NT2/D1 (cell line): ENCODE results near the gene TLX3.

Experiments
- DNase-seq: peaks from one replicate; pipeline ENCODE4 v3.0.0-alpha.2; 2011; ENCODE audit warnings: low read depth, low spot score
- H3K27me3 ChIP-seq: 2 replicates; pipeline ENCODE4 v1.6.0; 2011; ENCODE audit warnings: mild to moderate bottlenecking; ENCODE audit not compliant: insufficient read length, insufficient read depth
- H3K36me3 ChIP-seq: 2 replicates; pipeline ENCODE4 v1.6.1; 2011; ENCODE audit warnings: mild to moderate bottlenecking, low read length, mixed read lengths; ENCODE audit not compliant: insufficient read depth, insufficient read length
- H3K4me1 ChIP-seq: 2 replicates; pipeline ENCODE4 v1.5.1; 2011; ENCODE audit not compliant: insufficient read depth, insufficient read length
- H3K4me3 ChIP-seq: 2 replicates; pipeline ENCODE4 v1.5.1; 2011; ENCODE audit warnings: low read depth; ENCODE audit not compliant: insufficient read length
- H3K9ac ChIP-seq: 2 replicates; pipeline ENCODE4 v1.6.0; 2011; ENCODE audit warnings: low read depth; ENCODE audit not compliant: insufficient read length
- H3K9me3 ChIP-seq: 2 replicates; pipeline ENCODE4 v1.5.1; 2011; ENCODE audit warnings: mild to moderate bottlenecking, low read length; ENCODE audit not compliant: insufficient read depth
- SUZ12 ChIP-seq: IDR thresholded peaks from 2 replicates; pipeline ENCODE4 v1.6.1; 2011; ENCODE audit not compliant: insufficient read length, insufficient read depth; ENCODE audit errors: extremely low read depth
- YY1 ChIP-seq: IDR thresholded peaks from 2 replicates; pipeline ENCODE4 v1.6.1; 2011; ENCODE audit not compliant: insufficient read length, insufficient read depth
- ZNF274 ChIP-seq: IDR thresholded peaks from 2 replicates; pipeline ENCODE4 v1.6.1; 2011; ENCODE audit warnings: mild to moderate bottlenecking, low read depth, low read length

TLX3 gene

DNA sequence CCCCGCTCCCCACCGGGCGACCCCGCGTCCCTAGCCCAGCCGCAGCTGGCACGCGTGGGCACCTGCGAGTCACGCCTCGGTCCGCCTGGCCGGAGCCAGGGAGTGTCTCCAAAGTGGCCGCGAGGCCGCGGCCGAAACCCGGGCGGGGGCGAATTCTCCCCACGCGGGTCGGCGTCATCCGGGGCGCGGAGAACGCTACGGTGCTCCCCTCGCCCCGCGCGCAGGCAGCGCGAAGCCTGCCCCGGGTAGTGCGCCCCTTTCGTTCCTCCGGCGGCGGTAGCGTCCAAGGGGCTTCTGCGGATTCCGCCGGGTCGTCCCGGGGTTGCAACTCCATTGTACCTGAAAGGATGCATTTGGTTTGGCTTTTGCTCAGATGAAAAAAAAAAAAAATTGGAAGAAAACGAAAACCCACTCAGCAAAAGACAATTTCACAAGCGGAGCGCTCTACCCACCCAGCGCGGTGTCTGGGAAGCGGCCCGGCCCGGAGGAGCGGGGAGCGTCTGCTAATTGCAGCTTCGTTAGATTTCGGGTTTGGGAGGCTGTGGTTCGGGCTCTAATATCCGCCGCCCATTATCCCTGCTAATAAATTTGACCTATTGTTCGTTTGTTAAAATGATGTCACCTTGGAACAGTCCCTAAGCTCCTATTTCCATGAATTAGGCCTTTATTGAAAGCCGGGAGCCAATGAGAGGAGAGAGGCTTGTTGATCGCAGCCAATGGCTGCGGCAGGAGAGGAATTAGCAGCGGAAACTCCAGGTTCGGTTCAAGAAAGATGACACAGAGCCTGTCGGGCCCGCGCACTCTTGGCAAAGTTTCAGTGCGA, at the start of gene TLX3:
TLX3 (plus strand) TSS at position 796 of the 823 bp plus-strand sequence. CDS start 118 bp downstream, outside the sequence.
- Histone ChIP-seq H3K36me3 (no peaks in the 10 kb centered on the region), H3K9ac (no peak within 1 kb of the TSS), H3K9me3 (no peaks in the 10 kb centered on the region), H3K4me3 (no peak within 1 kb of the TSS), H3K4me1 (peaks cover 7% of the 10 kb centered on the region), H3K27me3 (peaks cover 100% of the 10 kb centered on the region)
- TF ChIP-seq YY1, result no peak
- no peak for TF ChIP-seq ZNF274
- TF ChIP-seq SUZ12, result no peak
- peak; percentile 60 for DNase-seq

DNA sequence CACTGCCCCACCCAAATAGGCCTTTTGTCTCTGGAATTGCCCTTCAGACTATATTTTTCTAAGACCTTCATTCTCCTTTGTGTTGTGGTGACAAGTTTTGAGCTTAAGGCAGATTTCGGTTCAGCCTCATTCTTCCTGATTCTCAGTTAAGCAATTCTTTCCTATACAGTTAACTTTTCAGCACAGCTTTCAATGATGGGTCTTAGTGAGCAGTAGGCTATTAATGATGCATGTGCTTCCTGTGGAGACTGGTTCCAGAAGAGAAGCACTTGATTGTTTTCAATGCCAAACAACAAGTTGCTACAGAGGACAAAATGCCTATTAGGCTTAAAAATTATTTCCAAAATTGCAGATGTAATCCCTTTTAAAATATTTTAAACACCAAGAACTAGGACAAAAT, 47.7 kb upstream of the TLX3 start:
- Histone ChIP-seq H3K9me3 (no peaks in the 10 kb centered on the region), H3K4me1 (no peaks in the 10 kb centered on the region), H3K4me3 (no peak overlapping the region), H3K27me3 (no peaks in the 10 kb centered on the region), H3K36me3 (no peaks in the 10 kb centered on the region), H3K9ac (no peak overlapping the region)
- TF ChIP-seq SUZ12 (no peak), YY1 (no peak), ZNF274 (no peak)
- no peak for DNase-seq

DNA sequence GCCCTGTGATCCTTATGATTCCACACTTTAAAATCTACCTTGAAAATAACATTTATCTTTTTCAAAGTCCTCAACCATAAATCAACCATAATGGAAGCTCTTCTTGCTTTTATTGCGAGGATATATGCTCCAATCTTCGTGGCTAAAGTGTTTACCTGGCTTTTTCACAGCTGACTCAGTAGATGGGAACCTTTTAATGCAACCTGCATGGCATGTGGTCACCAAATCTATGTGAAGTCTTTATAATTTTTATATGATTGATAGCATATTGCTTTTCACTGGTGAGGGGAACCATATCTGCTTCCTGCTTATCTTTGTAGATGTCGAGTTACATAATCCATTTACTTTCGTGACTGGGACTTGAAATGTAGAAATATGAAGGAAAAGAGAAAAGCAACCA, 47.1 kb upstream of the TLX3 start:
- no peak for DNase-seq
- Histone ChIP-seq H3K36me3 (no peaks in the 10 kb centered on the region), H3K27me3 (no peaks in the 10 kb centered on the region), H3K9me3 (no peaks in the 10 kb centered on the region), H3K9ac (no peak overlapping the region), H3K4me1 (no peaks in the 10 kb centered on the region), H3K4me3 (no peak overlapping the region)
- TF ChIP-seq ZNF274 (no peak), SUZ12 (no peak), YY1 (no peak)

DNA sequence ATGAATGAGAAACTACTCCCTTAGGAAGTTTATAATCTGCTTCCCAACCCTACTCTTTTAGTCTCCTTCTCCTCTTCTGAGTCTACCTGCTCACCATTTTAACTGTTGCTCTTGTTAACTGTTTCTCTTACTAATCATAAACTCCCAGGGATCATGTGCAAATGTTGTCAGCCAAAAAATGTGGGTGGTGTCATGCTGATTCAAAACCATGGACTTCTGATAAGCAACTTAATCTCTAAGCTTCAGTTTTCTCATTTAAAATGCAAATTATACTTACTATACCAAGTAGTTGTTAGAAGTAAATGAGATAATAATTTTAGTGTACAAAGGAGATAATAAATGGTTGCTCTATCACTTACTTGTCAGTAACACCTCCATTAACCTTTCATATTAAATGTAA, 45.9 kb upstream of the TLX3 start:
- Histone ChIP-seq H3K4me3 (no peak overlapping the region), H3K9ac (no peak overlapping the region), H3K36me3 (no peaks in the 10 kb centered on the region), H3K27me3 (no peaks in the 10 kb centered on the region), H3K9me3 (no peaks in the 10 kb centered on the region), H3K4me1 (no peaks in the 10 kb centered on the region)
- TF ChIP-seq ZNF274 (no peak), YY1 (no peak), SUZ12 (no peak)
- no peak for DNase-seq

DNA sequence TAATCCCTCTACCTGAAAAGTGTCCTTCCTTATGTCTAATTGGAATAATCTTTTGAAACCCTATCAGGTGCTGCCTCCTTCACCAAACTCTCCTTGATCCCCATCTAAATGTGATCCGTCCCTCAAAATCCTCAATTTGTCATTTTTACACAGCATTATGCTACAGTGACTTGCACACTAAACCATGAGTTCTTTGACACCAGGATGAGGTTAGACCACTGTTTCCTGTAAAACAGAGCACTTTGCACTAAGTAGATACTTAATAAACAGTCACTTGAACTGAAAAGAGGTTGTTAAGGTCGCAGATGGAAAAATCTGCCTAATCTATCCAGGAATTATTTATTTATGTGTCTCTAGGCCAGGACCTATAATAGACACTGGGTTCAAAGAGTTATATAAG, 44.2 kb upstream of the TLX3 start:
- Histone ChIP-seq H3K9ac (no peak overlapping the region), H3K4me1 (no peaks in the 10 kb centered on the region), H3K36me3 (no peaks in the 10 kb centered on the region), H3K4me3 (no peak overlapping the region), H3K27me3 (no peaks in the 10 kb centered on the region), H3K9me3 (no peaks in the 10 kb centered on the region)
- DNase-seq, result no peak
- TF ChIP-seq SUZ12, result no peak
- no peak for TF ChIP-seq ZNF274
- TF ChIP-seq YY1, result no peak

DNA sequence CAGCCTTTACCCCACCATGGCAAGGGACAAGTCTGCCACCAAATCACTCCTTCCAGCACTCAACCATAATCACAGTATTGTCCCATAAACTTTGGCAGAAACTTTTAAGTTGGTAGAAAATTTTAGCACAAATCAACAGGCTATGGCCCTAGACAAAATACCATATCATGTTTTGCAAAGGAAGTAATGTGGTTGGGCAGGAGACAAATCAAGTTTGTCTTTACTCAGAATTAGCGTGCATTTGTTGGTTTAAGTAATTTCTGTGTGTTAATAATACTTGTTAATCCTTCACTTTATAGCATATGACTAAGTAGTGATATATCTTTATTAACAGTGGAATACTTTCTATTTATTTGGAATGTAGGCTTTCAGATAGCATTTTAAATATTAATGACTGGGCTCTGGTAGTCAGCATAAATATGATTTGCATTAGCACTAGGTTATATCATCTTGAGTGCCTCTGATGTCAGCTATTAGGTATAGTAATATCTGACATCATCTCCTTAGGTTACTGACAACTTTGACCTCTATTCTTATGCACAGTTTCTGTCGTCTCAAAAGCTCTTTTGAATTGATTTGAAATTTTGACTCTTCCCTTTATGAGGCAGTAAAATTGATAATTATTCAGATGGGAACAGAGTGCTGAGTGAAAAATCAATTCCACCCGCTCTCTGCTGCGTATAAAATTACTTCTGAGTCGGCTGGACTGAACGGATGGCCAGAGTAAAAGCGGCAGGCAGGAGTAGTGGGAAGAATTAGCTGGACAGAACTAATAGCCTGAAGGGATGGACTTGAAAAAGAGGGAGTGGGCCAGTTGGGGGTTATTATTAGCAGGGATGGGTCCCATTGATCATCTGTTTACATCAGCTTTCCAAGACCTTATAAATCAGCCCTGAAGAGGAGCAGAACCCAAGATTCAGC, 40.1 kb upstream of the TLX3 start:
- Histone ChIP-seq H3K4me3 (no peak overlapping the region), H3K27me3 (no peaks in the 10 kb centered on the region), H3K4me1 (no peaks in the 10 kb centered on the region), H3K9me3 (no peaks in the 10 kb centered on the region), H3K9ac (no peak overlapping the region), H3K36me3 (no peaks in the 10 kb centered on the region)
- DNase-seq, result no peak
- no peak for TF ChIP-seq SUZ12
- no peak for TF ChIP-seq ZNF274
- no peak for TF ChIP-seq YY1

DNA sequence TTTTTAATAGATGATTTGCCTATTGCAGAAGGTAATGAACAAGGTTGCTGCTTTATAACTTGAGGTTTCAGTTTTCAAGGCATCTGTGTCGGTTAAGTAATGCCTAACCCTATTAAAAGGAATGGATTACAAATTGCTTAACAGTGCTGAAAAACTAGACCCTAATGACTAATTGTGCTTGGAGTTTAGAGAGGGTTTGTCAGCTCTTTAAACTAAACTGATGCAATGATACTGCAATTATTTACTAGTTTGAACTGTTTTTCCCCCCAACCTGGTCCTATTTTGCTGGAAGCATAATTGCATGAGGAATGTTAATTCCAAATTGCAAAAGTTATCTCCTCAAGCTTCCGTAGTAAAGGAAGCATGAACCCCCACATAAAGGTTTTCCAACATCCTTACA, 39.3 kb upstream of the TLX3 start:
- Histone ChIP-seq H3K27me3 (no peaks in the 10 kb centered on the region), H3K36me3 (no peaks in the 10 kb centered on the region), H3K9ac (no peak overlapping the region), H3K4me3 (no peak overlapping the region), H3K4me1 (no peaks in the 10 kb centered on the region), H3K9me3 (no peaks in the 10 kb centered on the region)
- no peak for DNase-seq
- no peak for TF ChIP-seq YY1
- TF ChIP-seq ZNF274, result no peak
- no peak for TF ChIP-seq SUZ12
